HepG2 (cell line): ENCODE results near the gene GPS1. TPM values are rescaled to one million over a fixed set of nuclear protein-coding genes. Genes with fewer than 3 reads are reported as not detected.

Experiments used
- ATAC-seq: fragments of 200-7000 bp; cut with Tn5 transposase; 3 replicates; pipeline ENCODE4 v1.9.1; 2020; ENCODE audit warnings: mild to moderate bottlenecking, moderate library complexity
- BruUV-seq: library from RNA; stranded (reverse); fragments of 400-500 nt; replicated peaks from 2 replicates; lab custom pipeline; 2021; lab: Mats Ljungman, UMichigan
- CTCF ChIA-PET: fragments of 300-600 bp; formaldehyde crosslinking; extraction: SDS; loops from one replicate; lab custom pipeline; 2021; ENCODE audit warnings: low total read pairs, inconsistent platforms, low intra/inter-chr PET ratio; lab: Yijun Ruan, JAX
- POLR2A ChIA-PET: fragments of 350-600 bp; sonication (Branson Sonifier 250); formaldehyde crosslinking; loops from one replicate; lab custom pipeline; 2020; ENCODE audit warnings: antibody characterized with exemption, inconsistent platforms; lab: Yijun Ruan, JAX
- DNase-seq: peaks from one replicate; pipeline ENCODE4 v3.0.0-alpha.2; 2015; ENCODE audit warnings: low spot score
- FAIRE-seq: peaks from 3 replicates; lab custom pipeline; 2011; peaks lifted over from hg19 to GRCh38; lab: Jason Lieb, UNC
- H2AFZ ChIP-seq: one replicate; pipeline ENCODE4 v1.6.1; 2011; ENCODE audit warnings: low read length, inconsistent platforms
- H3K27ac ChIP-seq: fragments of 300-600 bp; 3 replicates; pipeline ENCODE4 v1.8.0; 2011; ENCODE audit warnings: mixed run types, mild to moderate bottlenecking, mixed read lengths, low read length, inconsistent platforms; ENCODE audit not compliant: insufficient read depth; ENCODE audit errors: extremely low read length
- H3K27me3 ChIP-seq, 2 experiments: fragments of 200-600 bp in 1 of 2; 2 replicates in 1 of 2; 3 replicates in 1 of 2; pipeline versions ENCODE4 v1.6.0 to v1.8.0; 2011; ENCODE audit warnings: low read length in 2 of 2, mild to moderate bottlenecking in 2 of 2, moderate library complexity in 2 of 2, inconsistent platforms in 1 of 2; ENCODE audit not compliant: insufficient read depth in 2 of 2, control insufficient read depth in 1 of 2
- H3K36me3 ChIP-seq, 2 experiments: fragments of 200-600 bp in 1 of 2; replicated peaks in 1 of 2; 2 replicates in 1 of 2; 3 replicates in 1 of 2; pipeline versions ENCODE4 v1.5.1 to v1.8.0; 2011; ENCODE audit warnings: low read length in 2 of 2, inconsistent platforms in 1 of 2; ENCODE audit not compliant: insufficient read depth in 2 of 2, control insufficient read depth in 1 of 2
- H3K4me1 ChIP-seq: 2 replicates; pipeline ENCODE4 v1.5.1; 2012; ENCODE audit warnings: low read length, inconsistent platforms; ENCODE audit not compliant: insufficient read depth
- H3K4me2 ChIP-seq: 2 replicates; pipeline ENCODE4 v1.6.0; 2011; ENCODE audit warnings: low read depth, low read length, inconsistent platforms
- H3K4me3 ChIP-seq, 3 experiments: fragments of 200-600 bp in 1 of 3; sonication (generic), shearing (Covaris generic) in 1 of 3; replicated peaks in 1 of 3; 2 replicates each; pipeline ENCODE4 v1.5.1; 2011 to 2016; ENCODE audit warnings: low read length in 3 of 3, inconsistent platforms in 2 of 3, low read depth in 2 of 3, mild to moderate bottlenecking in 2 of 3, control low read depth in 1 of 3, mixed read lengths in 1 of 3; ENCODE audit not compliant: insufficient read depth in 1 of 3
- H3K79me2 ChIP-seq: one replicate; pipeline ENCODE4 v1.6.1; 2011; ENCODE audit warnings: low read length, inconsistent platforms; ENCODE audit not compliant: insufficient read depth
- H3K9ac ChIP-seq: 2 replicates; pipeline ENCODE4 v1.6.0; 2011; ENCODE audit warnings: mild to moderate bottlenecking, low read depth, low read length, inconsistent platforms; ENCODE audit not compliant: insufficient read depth
- H3K9me3 ChIP-seq: 2 replicates; pipeline ENCODE4 v1.5.1; 2012; ENCODE audit warnings: mild to moderate bottlenecking, low read length
- H4K20me1 ChIP-seq: 2 replicates; pipeline ENCODE4 v1.6.0; 2011; ENCODE audit warnings: inconsistent platforms, mild to moderate bottlenecking, low read length, moderate library complexity; ENCODE audit not compliant: insufficient read depth
- KDM2A ChIP-seq: sonication (generic); formaldehyde crosslinking; IDR thresholded peaks from 2 replicates; pipeline ENCODE4 v1.4.0; 2020; ENCODE audit warnings: low read depth, missing genetic modification reagents, borderline replicate concordance
- MEIS2 ChIP-seq: sonication (generic); formaldehyde crosslinking; IDR thresholded peaks from 2 replicates; pipeline ENCODE4 v1.9.0; 2021; ENCODE audit warnings: mild to moderate bottlenecking, missing genetic modification reagents
- MTA1 ChIP-seq: sonication (generic); formaldehyde crosslinking; IDR thresholded peaks from 2 replicates; pipeline ENCODE4 v1.4.0; 2020; ENCODE audit warnings: missing genetic modification reagents, mild to moderate bottlenecking, borderline replicate concordance
- PATZ1 ChIP-seq: sonication (generic); formaldehyde crosslinking; IDR thresholded peaks from 2 replicates; pipeline ENCODE4 v1.4.0; 2020; ENCODE audit warnings: missing genetic modification reagents
- PCBP1 ChIP-seq: fragments of 200-400 bp; formaldehyde crosslinking; IDR thresholded peaks from 2 replicates; pipeline ENCODE4 v1.6.1; 2017; ENCODE audit warnings: mild to moderate bottlenecking, low read depth, low read length, borderline replicate concordance
- PRPF4 ChIP-seq: fragments of 200-400 bp; formaldehyde crosslinking; IDR thresholded peaks from 2 replicates; pipeline ENCODE4 v1.6.1; 2016; ENCODE audit warnings: low read length, low read depth; ENCODE audit not compliant: poor library complexity, severe bottlenecking
- RBM22 ChIP-seq: fragments of 200-400 bp; formaldehyde crosslinking; optimal IDR thresholded peaks from 2 replicates; pipeline ENCODE3; 2017; ENCODE audit warnings: mild to moderate bottlenecking, low read length, moderate library complexity
- SMC3 ChIP-seq: IDR thresholded peaks from 2 replicates; pipeline ENCODE4 v1.6.1; 2011; ENCODE audit warnings: low read length, improper control_type of control experiment
- SNRNP70 ChIP-seq: fragments of 200-400 bp; formaldehyde crosslinking; IDR thresholded peaks from 2 replicates; pipeline ENCODE4 v1.6.1; 2017; ENCODE audit warnings: mild to moderate bottlenecking, low read depth, low read length, moderate library complexity
- SRSF4 ChIP-seq: fragments of 200-400 bp; formaldehyde crosslinking; IDR thresholded peaks from one replicate; pipeline ENCODE4 v1.6.1; 2018; ENCODE audit warnings: mild to moderate bottlenecking, low read depth, low read length, moderate library complexity; ENCODE audit not compliant: poor library complexity, severe bottlenecking
- WIZ ChIP-seq: sonication (generic); formaldehyde crosslinking; IDR thresholded peaks from 2 replicates; pipeline ENCODE4 v1.5.1; 2020; ENCODE audit warnings: mild to moderate bottlenecking, missing genetic modification reagents
- ZNF281 ChIP-seq: sonication (generic); formaldehyde crosslinking; IDR thresholded peaks from 2 replicates; pipeline ENCODE4 v1.4.0; 2020; ENCODE audit warnings: missing genetic modification reagents, borderline replicate concordance
- ZNF616 ChIP-seq: sonication (generic); formaldehyde crosslinking; IDR thresholded peaks from 2 replicates; pipeline ENCODE4 v1.5.0; 2020; ENCODE audit warnings: low read depth, mild to moderate bottlenecking, missing genetic modification reagents
- ZNF691 ChIP-seq: sonication (generic); formaldehyde crosslinking; IDR thresholded peaks from 2 replicates; pipeline ENCODE4 v1.4.0; 2020; ENCODE audit warnings: missing genetic modification reagents, low read depth, mild to moderate bottlenecking, borderline replicate concordance
- WGBS: methylation state at CpG from one replicate; pipeline ENCODE4 v1.1.6; 2017; ENCODE audit warnings: low lambda C conversion rate; 5-methylcytosine and 5-hydroxymethylcytosine counted together
- in situ Hi-C: cut with HindIII; loops from 2 replicates; pipeline ENCODE4 v1.10.0; 2017; ENCODE audit warnings: low pct_unique_long_range_greater_than_20kb; ENCODE audit not compliant: extremely low pct_ligation_motif_present
- intact Hi-C: fragments of 100-400 bp; cut with micrococcal nuclease; formaldehyde crosslinking; loops from one replicate; pipeline ENCODE4 v1.10.0; 2022; ENCODE audit not compliant: unreplicated experiment
- polyA plus RNA-seq, 8 experiments: library from polyadenylated mRNA; depleted of rRNA in 3 of 8; stranded (reverse) in 7 of 8; unstranded in 1 of 8; fragments of >200 nt; fragmentation: Illumina TruSeq in 4 of 8; extraction: Trizol in 4 of 8; gene quantifications; 2 replicates each; pipeline versions ENCODE4 v1.2.1 to v1.2.3, GENCODE V29; 2011 to 2016; ENCODE audit warnings: low read depth in 4 of 8, missing spikeins in 1 of 8, mixed read lengths in 1 of 8; ENCODE audit not compliant: insufficient read depth in 1 of 8
- total RNA-seq, 5 experiments: library from RNA; depleted of rRNA; stranded (reverse); fragments of >200 nt; fragmentation: Illumina TruSeq; extraction: Trizol; gene quantifications; 2 replicates each; pipeline ENCODE4 v1.2.3, GENCODE V29; 2016; ENCODE audit warnings: low read depth in 1 of 5

The GPS1 gene
- total and polyA plus RNA-seq, 2 of the 13 experiments (the other 11 are each of a cell fraction or from before 2014, with no cell fraction given) = 124 to 128 TPM

DNA sequence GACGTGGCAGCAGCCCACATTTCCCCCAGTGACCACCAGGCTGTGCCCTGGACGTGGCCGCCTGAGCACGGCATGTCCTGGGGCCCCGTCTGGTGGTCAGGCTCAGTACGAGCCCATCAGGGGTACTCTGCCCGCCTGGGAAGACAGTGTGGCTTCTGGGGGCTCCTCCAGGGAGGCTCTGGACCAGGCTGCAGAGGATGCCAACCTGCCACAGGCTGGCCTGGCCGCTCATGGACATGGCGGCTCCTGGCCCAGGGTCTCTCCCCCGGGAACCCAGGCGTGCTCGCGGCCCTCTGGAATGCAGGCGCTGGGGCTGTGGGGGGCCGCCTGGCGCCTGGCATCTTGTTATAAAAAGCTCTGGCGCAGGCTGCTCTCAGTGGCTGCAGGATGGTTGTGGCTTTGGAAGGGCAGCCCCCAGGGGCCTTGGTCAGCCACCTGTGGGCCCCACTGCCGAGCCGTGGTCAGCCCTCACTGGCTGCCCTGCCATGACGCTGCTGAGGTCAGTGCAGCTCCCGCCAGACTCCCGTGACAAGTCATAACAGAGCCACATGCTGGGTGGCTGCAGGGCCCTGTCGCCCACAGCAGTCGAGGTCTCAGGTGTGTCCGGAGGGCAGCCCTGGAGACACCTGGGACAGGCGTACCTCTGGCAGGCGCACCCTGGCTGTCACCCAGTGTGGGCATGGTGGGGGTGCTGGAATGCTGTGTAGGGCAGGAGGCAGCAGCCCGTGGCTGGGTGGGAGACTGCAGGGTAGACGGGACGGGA, 44.0 kb upstream of the GPS1 start (continued):
- TF ChIP-seq KDM2A (CRISPR knock-in tag) = 0 out of 2 replicates have a peak, but pooled peaks have one; percentile 18
- TF ChIP-seq, all 625 proteins: peak for 35

DNA sequence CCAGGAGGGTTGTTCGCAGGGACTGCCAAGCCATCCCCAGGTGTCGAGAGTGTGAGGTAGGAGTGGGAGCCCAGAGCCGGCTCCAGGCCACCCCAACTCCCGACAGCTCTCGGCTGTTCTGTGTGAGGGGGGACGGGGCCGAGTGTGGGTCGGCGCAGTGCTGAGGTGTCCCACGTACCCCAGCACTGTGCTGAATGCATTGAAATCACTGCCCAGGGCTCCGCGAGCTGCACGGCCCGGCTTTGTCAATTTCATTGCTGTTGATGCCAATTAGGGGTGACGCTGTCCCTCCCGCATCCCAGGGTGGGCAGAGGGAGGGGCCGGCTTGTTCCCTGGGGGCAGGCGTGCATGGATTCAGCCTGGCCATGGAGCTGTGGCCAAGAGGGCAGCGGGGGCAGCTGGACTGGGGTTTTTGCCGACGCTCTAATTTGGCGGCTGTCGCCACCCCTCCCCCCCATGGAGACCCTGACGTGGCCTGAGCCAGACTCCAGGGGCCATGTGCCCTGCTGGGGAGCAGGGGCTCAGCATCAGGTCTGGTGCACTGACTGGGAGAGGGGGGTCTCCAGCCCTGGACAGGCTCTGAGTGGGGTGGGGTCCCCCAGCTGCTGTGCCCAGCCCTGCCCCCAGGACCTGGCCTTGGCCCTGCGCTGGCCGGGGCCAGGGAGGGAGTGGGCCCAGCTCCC, 43.3 kb upstream of the GPS1 start:
- H3K4me3 ChIP-seq = no peak overlapping the region
- H3K27ac ChIP-seq = no peak overlapping the region
- CTCF ChIA-PET = interaction anchor here (0.8 kb wide), 1 partner anchor 49 kb away, joined by 4 read pairs; no protein-coding TSS in a partner anchor
- ATAC-seq (no peak), FAIRE-seq (no peak), DNase-seq (no peak)
- peaks cover 27% of the 10 kb centered on the region for H3K79me2 ChIP-seq
- H3K27me3 ChIP-seq = no peaks in the 10 kb centered on the region
- in situ Hi-C loops (no loop called here), intact Hi-C loops (no loop called here)
- H3K36me3 ChIP-seq = peaks cover 43 to 59% of the 10 kb centered on the region in 2 experiments
- WGBS = 96% methylated on average over 21 of the region's 26 CpGs
- H3K9ac ChIP-seq = no peak overlapping the region
- POLR2A ChIA-PET = interaction anchor here (1.0 to 1.9 kb wide), 3 partner anchors 11 to 14 kb away, joined by 4 to 9 read pairs (median 8); no protein-coding TSS in a partner anchor
- H2AFZ ChIP-seq = no peak overlapping the region
- no peak overlapping the region for H3K4me2 ChIP-seq
- peaks cover 72% of the 10 kb centered on the region for H3K4me1 ChIP-seq
- H4K20me1 ChIP-seq = no peaks in the 10 kb centered on the region
- BruUV-seq = no TSS peak
- H3K9me3 ChIP-seq = no peaks in the 10 kb centered on the region
- TF ChIP-seq MEIS2 (CRISPR knock-in tag) (no peak), PRPF4 (peak; percentile 48), PATZ1 (CRISPR knock-in tag) (0 out of 2 replicates have a peak, but pooled peaks have one; percentile 10), SMC3 (no peak), WIZ (0 out of 2 replicates have a peak, but pooled peaks have one; percentile 37), SRSF4 (peak; percentile 19), ZNF691 (CRISPR knock-in tag) (no peak), ZNF616 (0 out of 2 replicates have a peak, but pooled peaks have one; percentile 36), RBM22 (peak; percentile 25), MTA1 (CRISPR knock-in tag) (0 out of 2 replicates have a peak, but pooled peaks have one; percentile 5), SNRNP70 (0 out of 2 replicates have a peak, but pooled peaks have one; percentile 12), PCBP1 (peak; percentile 76; the same call in 1 of the 2 replicates), ZNF281 (CRISPR knock-in tag) (0 out of 2 replicates have a peak, but pooled peaks have one; percentile 16)
